ENCODE data around the gene CEP131.

CEP131 gene

GRCh38 chr17:81251094-81251708 is 28.4 kb upstream of the CEP131 start:
- no peak for DNase-seq

- no peak for DNase-seq
Observed at GRCh38 chr17:81250286-81251093, 27.7 kb upstream of the CEP131 start.

GRCh38 chr17:81249223-81250040 is 26.7 kb upstream of the CEP131 start:
- no peak for DNase-seq

- no peak for DNase-seq
Observed at GRCh38 chr17:81248649-81249048, 25.9 kb upstream of the CEP131 start.

- no peak for DNase-seq
Observed at GRCh38 chr17:81247339-81247990, 24.7 kb upstream of the CEP131 start.

GRCh38 chr17:81246679-81247338 is 24.0 kb upstream of the CEP131 start:
- no peak for DNase-seq

GRCh38 chr17:81246343-81246670 is 23.5 kb upstream of the CEP131 start:
- no peak for DNase-seq

- DNase-seq = no peak
Observed at GRCh38 chr17:81245665-81246342, 23.0 kb upstream of the CEP131 start.

GRCh38 chr17:81245024-81245664 is 22.4 kb upstream of the CEP131 start:
- DNase-seq = no peak

GRCh38 chr17:81244358-81245023 is 21.7 kb upstream of the CEP131 start:
- DNase-seq = no peak

GRCh38 chr17:81243333-81243664 is 20.5 kb upstream of the CEP131 start:
- no peak for DNase-seq

GRCh38 chr17:81242421-81243332 is 19.9 kb upstream of the CEP131 start:
- peak; percentile 27 for DNase-seq

- DNase-seq = peak; percentile 77
Observed at GRCh38 chr17:81241648-81242420, 19.1 kb upstream of the CEP131 start.

- no peak for DNase-seq
Observed at GRCh38 chr17:81241203-81241602, 18.4 kb upstream of the CEP131 start.

GRCh38 chr17:81240761-81241160 is 18.0 kb upstream of the CEP131 start:
- peak; percentile 78 for DNase-seq

- DNase-seq = peak; percentile 63
Observed at GRCh38 chr17:81239714-81240555, 17.2 kb upstream of the CEP131 start.

GRCh38 chr17:81238815-81239713 is 16.3 kb upstream of the CEP131 start, which contains the start of the genes NDUFAF8 and TEPSIN:
Gene NDUFAF8 (plus strand): TSS chr17:81239318. CDS start chr17:81239364, 46 bp downstream.
Gene TEPSIN (minus strand): TSS chr17:81239055. CDS start chr17:81239033, 22 bp downstream.
- DNase-seq = peak; percentile 100

All from hematopoietic multipotent progenitor cell treated with erythropoietin and hydrocortisone succinate and interleukin-3 and kit ligand, for 6 days (in vitro differentiated cells).